HepG2 (cell line): Measurements from ENCODE around the gene COASY. TPM values are rescaled to one million over a fixed set of nuclear protein-coding genes. Genes with fewer than 3 reads are reported as not detected.

Source experiments
- CAMTA2 ChIP-seq: sonication (generic); formaldehyde crosslinking; IDR thresholded peaks from 2 replicates; pipeline ENCODE4 v1.4.0; 2020; ENCODE audit warnings: mild to moderate bottlenecking, missing genetic modification reagents, borderline replicate concordance
- FOXK1 ChIP-seq: sonication (generic); formaldehyde crosslinking; IDR thresholded peaks from 2 replicates; pipeline ENCODE4 v1.4.0; 2020; ENCODE audit warnings: low read depth, missing genetic modification reagents, borderline replicate concordance
- GFI1 ChIP-seq: sonication (generic); formaldehyde crosslinking; IDR thresholded peaks from 2 replicates; pipeline ENCODE4 v1.5.0; 2020; ENCODE audit warnings: missing genetic modification reagents, mild to moderate bottlenecking, borderline replicate concordance
- GTF2F1 ChIP-seq: fragments of 150-350 bp; IDR thresholded peaks from 2 replicates; pipeline ENCODE4 v1.6.1; 2014; ENCODE audit warnings: low read length
- KDM5B ChIP-seq: sonication (generic); formaldehyde crosslinking; IDR thresholded peaks from 2 replicates; pipeline ENCODE4 v1.4.0; 2020; ENCODE audit warnings: missing genetic modification reagents, mild to moderate bottlenecking, borderline replicate concordance
- KLF9 ChIP-seq: IDR thresholded peaks from 2 replicates; pipeline ENCODE4 v1.6.1; 2016; ENCODE audit warnings: low read depth
- MIER2 ChIP-seq: IDR thresholded peaks from 2 replicates; pipeline ENCODE4 v1.6.1; 2016; ENCODE audit warnings: missing biosample characterization, missing genetic modification reagents
- MLLT10 ChIP-seq: sonication (generic); formaldehyde crosslinking; IDR thresholded peaks from 2 replicates; pipeline ENCODE4 v1.4.0; 2020; ENCODE audit warnings: missing genetic modification reagents
- MTF1 ChIP-seq: sonication (generic); formaldehyde crosslinking; IDR thresholded peaks from 2 replicates; pipeline ENCODE4 v1.5.0; 2020; ENCODE audit warnings: missing genetic modification reagents
- NBN ChIP-seq: fragments of 450-650 bp; conservative IDR thresholded peaks from 2 replicates; pipeline ENCODE4 v1.6.1; 2017
- NONO ChIP-seq, 2 experiments: fragments of 450-650 bp in 1 of 2; sonication (generic) in 1 of 2; formaldehyde crosslinking in 1 of 2; IDR thresholded peaks in 1 of 2; conservative IDR thresholded peaks in 1 of 2; 2 replicates each; pipeline versions ENCODE4 v1.6.1 to v1.8.0; 2017 to 2022; ENCODE audit warnings: mild to moderate bottlenecking in 1 of 2, missing genetic modification reagents in 1 of 2, moderate library complexity in 1 of 2
- NR2F2 ChIP-seq: IDR thresholded peaks from 2 replicates; pipeline ENCODE4 v1.6.1; 2012; ENCODE audit warnings: low read depth, inconsistent platforms, borderline replicate concordance
- PHB2 ChIP-seq: fragments of 450-650 bp; IDR thresholded peaks from 2 replicates; pipeline ENCODE4 v1.6.1; 2018; ENCODE audit not compliant: partially characterized antibody
- RAD51 ChIP-seq: fragments of 450-650 bp; IDR thresholded peaks from 2 replicates; pipeline ENCODE4 v1.6.1; 2016; ENCODE audit warnings: borderline replicate concordance
- RORA ChIP-seq: sonication (generic); formaldehyde crosslinking; IDR thresholded peaks from 2 replicates; pipeline ENCODE4 v1.5.0; 2020; ENCODE audit warnings: mild to moderate bottlenecking, missing genetic modification reagents, moderate library complexity
- SUZ12 ChIP-seq: fragments of 150-350 bp; IDR thresholded peaks from 2 replicates; pipeline ENCODE4 v1.6.1; 2014; ENCODE audit warnings: low read depth, low read length
- ZNF232 ChIP-seq: sonication (generic); formaldehyde crosslinking; IDR thresholded peaks from 2 replicates; pipeline ENCODE4 v1.4.0; 2020; ENCODE audit warnings: missing genetic modification reagents, borderline replicate concordance
- ZNF264 ChIP-seq: sonication (generic); formaldehyde crosslinking; IDR thresholded peaks from 2 replicates; pipeline ENCODE4 v1.4.0; 2020; ENCODE audit warnings: missing genetic modification reagents
- ZNF577 ChIP-seq: sonication (generic); formaldehyde crosslinking; IDR thresholded peaks from 2 replicates; pipeline ENCODE4 v1.4.0; 2020; ENCODE audit warnings: mild to moderate bottlenecking, low read depth, missing genetic modification reagents, borderline replicate concordance
- ZNF781 ChIP-seq: sonication (generic); formaldehyde crosslinking; IDR thresholded peaks from 2 replicates; pipeline ENCODE4 v1.5.1; 2020; ENCODE audit warnings: borderline replicate concordance, mild to moderate bottlenecking, missing genetic modification reagents; ENCODE audit errors: not compliant biosample characterization
- polyA plus RNA-seq, 8 experiments: library from polyadenylated mRNA; depleted of rRNA in 3 of 8; stranded (reverse) in 7 of 8; unstranded in 1 of 8; fragments of >200 nt; fragmentation: Illumina TruSeq in 4 of 8; extraction: Trizol in 4 of 8; gene quantifications; 2 replicates each; pipeline versions ENCODE4 v1.2.1 to v1.2.3, GENCODE V29; 2011 to 2016; ENCODE audit warnings: low read depth in 4 of 8, missing spikeins in 1 of 8, mixed read lengths in 1 of 8; ENCODE audit not compliant: insufficient read depth in 1 of 8
- total RNA-seq, 5 experiments: library from RNA; depleted of rRNA; stranded (reverse); fragments of >200 nt; fragmentation: Illumina TruSeq; extraction: Trizol; gene quantifications; 2 replicates each; pipeline ENCODE4 v1.2.3, GENCODE V29; 2016; ENCODE audit warnings: low read depth in 1 of 5
- TF ChIP-seq, protein P1 (sequence below): sonication (generic); formaldehyde crosslinking; IDR thresholded peaks from 2 replicates; pipeline ENCODE4 v1.4.0; 2020; ENCODE audit warnings: mild to moderate bottlenecking, missing genetic modification reagents, borderline replicate concordance
- TF ChIP-seq, protein P2 (sequence below): sonication (generic); formaldehyde crosslinking; conservative IDR thresholded peaks from 2 replicates; pipeline ENCODE4 v1.4.0; 2020; ENCODE audit warnings: missing genetic modification reagents
- TF ChIP-seq, protein P3 (sequence below): sonication (generic); formaldehyde crosslinking; IDR thresholded peaks from 2 replicates; pipeline ENCODE4 v1.8.1; 2023; ENCODE audit warnings: mild to moderate bottlenecking, missing genetic modification reagents, borderline replicate concordance

The COASY gene
- total and polyA plus RNA-seq, 2 of the 13 experiments (the other 11 are each of a cell fraction or from before 2014, with no cell fraction given): 90.7 to 125 TPM

DNA sequence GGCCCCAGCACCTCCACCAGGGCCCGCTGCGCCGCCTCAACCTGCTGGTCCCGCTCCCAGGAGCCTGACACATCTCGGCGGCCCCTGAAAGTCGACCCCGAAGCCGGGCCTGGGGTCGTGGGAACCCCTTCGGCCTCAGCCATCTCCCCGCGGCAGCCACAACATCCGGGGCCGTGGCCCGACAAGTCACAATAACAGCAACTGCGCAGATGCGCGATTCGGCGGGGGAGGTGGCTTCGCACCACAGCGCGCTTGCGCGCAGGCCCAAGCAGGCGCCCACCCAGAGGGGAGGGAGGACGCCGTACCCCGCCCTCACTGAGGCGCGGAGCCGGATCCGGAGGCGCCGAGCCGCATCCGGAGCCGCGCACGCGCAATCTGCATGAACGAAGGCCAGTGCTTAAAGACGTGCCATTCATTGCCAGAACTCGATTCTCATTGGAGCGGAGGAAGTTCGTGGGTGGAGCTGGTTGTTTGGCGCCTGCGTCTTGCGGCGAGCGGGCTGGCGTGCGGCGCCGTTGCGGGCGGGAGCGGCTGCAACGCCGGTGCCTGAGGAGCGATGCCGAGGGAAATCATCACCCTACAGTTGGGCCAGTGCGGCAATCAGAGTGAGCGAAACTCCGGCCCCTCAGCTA, 47.4 kb downstream of the COASY start, which contains the start of the genes RETREG3 and TUBG1 (continued):
- TF ChIP-seq, protein P1, sequence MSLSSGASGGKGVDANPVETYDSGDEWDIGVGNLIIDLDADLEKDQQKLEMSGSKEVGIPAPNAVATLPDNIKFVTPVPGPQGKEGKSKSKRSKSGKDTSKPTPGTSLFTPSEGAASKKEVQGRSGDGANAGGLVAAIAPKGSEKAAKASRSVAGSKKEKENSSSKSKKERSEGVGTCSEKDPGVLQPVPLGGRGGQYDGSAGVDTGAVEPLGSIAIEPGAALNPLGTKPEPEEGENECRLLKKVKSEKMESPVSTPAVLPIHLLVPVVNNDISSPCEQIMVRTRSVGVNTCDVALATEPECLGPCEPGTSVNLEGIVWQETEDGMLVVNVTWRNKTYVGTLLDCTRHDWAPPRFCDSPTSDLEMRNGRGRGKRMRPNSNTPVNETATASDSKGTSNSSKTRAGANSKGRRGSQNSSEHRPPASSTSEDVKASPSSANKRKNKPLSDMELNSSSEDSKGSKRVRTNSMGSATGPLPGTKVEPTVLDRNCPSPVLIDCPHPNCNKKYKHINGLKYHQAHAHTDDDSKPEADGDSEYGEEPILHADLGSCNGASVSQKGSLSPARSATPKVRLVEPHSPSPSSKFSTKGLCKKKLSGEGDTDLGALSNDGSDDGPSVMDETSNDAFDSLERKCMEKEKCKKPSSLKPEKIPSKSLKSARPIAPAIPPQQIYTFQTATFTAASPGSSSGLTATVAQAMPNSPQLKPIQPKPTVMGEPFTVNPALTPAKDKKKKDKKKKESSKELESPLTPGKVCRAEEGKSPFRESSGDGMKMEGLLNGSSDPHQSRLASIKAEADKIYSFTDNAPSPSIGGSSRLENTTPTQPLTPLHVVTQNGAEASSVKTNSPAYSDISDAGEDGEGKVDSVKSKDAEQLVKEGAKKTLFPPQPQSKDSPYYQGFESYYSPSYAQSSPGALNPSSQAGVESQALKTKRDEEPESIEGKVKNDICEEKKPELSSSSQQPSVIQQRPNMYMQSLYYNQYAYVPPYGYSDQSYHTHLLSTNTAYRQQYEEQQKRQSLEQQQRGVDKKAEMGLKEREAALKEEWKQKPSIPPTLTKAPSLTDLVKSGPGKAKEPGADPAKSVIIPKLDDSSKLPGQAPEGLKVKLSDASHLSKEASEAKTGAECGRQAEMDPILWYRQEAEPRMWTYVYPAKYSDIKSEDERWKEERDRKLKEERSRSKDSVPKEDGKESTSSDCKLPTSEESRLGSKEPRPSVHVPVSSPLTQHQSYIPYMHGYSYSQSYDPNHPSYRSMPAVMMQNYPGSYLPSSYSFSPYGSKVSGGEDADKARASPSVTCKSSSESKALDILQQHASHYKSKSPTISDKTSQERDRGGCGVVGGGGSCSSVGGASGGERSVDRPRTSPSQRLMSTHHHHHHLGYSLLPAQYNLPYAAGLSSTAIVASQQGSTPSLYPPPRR: no peak; the same call in 1 of the 2 replicates
- TF ChIP-seq ZNF577 (no peak), GFI1 (CRISPR knock-in tag) (peak; percentile 72; the same call in 1 of the 2 replicates), SUZ12 (no peak), MIER2 (no peak), GTF2F1 (no peak), MLLT10 (CRISPR knock-in tag) (no peak), NBN (no peak), PHB2 (no peak), KDM5B (CRISPR knock-in tag) (peak; percentile 91; the same call in 1 of the 2 replicates), NR2F2 (no peak), NONO (IDR thresholded peaks at IDR 0.05) (no peak), NONO (CRISPR knock-in tag; conservative IDR thresholded peaks at IDR 0.05) (peak; percentile 90), ZNF264 (CRISPR knock-in tag) (peak; percentile 84), RAD51 (no peak), CAMTA2 (no peak; the same call in 1 of the 2 replicates), ZNF781 (CRISPR knock-in tag) (no peak), FOXK1 (peak; percentile 92), MTF1 (peak; percentile 72; the same call in 1 of the 2 replicates), KLF9 (no peak), RORA (CRISPR knock-in tag) (no peak), ZNF232 (peak; percentile 78)
- TF ChIP-seq, protein P2, sequence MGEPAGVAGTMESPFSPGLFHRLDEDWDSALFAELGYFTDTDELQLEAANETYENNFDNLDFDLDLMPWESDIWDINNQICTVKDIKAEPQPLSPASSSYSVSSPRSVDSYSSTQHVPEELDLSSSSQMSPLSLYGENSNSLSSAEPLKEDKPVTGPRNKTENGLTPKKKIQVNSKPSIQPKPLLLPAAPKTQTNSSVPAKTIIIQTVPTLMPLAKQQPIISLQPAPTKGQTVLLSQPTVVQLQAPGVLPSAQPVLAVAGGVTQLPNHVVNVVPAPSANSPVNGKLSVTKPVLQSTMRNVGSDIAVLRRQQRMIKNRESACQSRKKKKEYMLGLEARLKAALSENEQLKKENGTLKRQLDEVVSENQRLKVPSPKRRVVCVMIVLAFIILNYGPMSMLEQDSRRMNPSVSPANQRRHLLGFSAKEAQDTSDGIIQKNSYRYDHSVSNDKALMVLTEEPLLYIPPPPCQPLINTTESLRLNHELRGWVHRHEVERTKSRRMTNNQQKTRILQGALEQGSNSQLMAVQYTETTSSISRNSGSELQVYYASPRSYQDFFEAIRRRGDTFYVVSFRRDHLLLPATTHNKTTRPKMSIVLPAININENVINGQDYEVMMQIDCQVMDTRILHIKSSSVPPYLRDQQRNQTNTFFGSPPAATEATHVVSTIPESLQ (CRISPR knock-in tag): 0 out of 2 replicates have a peak, but pooled peaks have one; percentile 22
- TF ChIP-seq, protein P3, sequence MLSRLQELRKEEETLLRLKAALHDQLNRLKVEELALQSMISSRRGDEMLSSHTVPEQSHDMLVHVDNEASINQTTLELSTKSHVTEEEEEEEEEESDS (CRISPR knock-in tag): no peak
